ENCODE measurements around the gene PACRG.
"Not testable (repeated sequence)": the region's sequence is repeated elsewhere in the genome, so short reads cannot be mapped to it uniquely, and the experiment has no call there.

Gene PACRG

DNA sequence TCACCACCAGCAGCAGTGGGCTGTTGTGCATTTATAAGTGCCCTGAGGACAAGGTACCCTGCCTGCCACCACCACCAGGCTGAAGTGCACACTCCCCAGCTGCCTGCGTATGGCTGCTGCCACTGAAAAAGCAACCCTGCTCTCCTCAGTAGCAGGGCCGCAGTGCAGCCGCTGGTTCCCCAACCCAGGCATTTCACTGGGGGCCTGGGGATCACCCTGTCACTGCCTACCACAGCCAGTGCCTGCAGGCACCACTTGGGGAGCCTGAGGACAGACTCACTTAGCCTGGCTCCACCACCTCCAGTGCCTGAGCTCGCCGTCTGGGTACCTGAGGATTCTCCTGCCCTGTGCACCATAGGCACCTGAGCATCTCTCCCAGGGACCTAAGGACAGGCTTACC lies 215.6 kb downstream of the PACRG start:
- DNase-seq (ENCODE audit: low read depth) = no peak

DNA sequence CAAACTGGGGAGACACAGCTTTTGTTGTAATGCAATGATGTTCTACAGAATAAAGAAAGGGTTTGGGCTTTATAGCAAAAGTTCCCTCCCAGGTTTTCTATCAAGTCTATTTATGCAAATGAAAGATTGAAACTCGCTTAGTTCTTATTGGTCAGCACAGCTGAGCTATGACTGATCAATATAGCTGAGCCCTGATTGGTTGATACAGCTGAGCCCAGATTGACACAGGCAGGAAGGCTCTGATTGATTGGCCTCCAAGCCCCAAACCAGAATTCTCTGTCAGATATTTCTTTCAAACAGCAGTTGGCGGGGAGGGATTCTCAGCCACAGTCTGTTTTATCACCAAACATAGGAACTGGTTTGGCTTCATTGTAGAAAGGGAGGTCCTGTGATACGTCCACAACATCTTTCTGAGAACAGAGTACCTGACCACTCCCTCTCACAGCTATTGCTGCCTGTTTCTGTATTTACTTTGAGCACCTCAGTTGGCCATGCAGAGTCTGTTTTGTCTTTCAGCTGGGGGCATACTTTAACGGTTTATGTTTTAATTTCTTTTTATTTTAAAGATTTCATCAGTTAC lies 223.5 kb downstream of the PACRG start:
- DNase-seq (ENCODE audit: low read depth) = no peak

DNA sequence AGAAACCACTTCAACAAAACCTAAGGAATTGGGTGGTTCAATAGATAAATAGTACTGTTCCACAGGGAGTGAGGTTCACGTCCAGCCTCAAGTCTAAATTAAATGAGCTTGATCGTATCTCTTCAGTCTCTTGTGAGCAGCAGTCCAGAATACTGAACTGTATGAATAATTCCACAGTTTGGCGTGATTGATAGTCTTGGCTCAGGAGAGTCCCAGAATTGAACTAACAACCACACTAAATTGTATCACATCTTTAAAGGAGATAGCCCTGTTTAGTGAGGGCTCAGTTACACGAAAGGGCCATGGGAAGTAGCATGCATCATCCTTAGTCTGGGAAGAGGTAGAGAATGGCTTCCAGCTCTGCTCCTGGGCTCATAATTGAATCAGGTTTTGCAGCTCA lies 224.6 kb downstream of the PACRG start:
- no peak for DNase-seq (ENCODE audit: low read depth)

DNA sequence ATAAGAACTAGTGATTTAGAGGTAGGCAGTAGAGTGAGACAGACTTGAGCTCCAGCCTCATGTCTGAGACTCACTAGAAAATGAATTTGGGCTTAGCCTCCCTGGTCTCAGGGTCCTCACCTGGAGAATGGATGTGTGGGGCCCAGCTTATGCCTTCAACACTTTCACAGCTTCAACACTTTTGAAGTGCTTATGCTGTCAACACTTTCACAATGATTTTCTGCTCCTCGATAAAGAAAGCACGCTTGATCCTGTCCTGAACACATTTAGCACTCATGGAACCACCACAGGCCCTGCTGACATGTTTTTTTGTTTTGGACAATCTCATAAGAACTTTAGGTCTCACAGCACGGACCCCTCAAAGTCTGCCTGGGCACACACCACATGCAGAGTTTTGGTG lies 229.3 kb downstream of the PACRG start:
- DNase-seq (ENCODE audit: low read depth) = no peak

DNA sequence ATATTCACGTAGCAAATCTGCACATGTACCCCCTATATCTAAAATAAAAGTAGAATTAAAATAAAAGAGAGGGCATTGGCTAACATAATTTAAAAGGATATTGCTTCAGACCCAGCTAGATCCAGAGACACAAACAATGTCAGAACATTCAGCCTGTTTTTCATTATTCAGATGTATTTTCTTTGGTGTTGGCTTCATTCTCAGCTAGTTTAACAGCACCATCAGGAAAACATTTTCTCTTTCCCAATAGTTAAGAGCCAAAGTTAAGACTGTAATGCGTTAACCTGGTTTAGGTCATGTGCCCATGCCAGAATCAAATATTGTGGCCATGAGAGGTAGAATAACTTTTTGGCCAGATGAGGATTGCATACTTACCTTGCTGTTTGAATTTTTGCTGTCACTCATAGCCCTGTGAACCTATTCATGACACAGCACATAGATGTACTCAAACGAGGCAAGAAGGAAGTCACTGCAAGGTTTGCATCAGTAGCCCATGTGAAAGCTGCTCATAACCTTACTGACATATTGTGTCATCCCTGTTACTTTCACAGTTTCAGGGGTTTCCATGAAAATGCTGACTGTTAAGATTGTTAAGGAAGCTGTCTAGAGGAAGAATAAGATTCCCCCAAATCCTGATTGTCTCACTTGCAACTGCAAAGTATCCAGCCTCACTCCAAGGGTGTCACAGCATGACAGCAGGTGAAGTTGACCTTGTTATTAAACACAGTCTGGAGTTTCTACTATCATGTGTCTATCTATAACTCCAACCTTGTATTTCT lies 233.1 kb downstream of the PACRG start:
- no peak for DNase-seq (ENCODE audit: low read depth)

DNA sequence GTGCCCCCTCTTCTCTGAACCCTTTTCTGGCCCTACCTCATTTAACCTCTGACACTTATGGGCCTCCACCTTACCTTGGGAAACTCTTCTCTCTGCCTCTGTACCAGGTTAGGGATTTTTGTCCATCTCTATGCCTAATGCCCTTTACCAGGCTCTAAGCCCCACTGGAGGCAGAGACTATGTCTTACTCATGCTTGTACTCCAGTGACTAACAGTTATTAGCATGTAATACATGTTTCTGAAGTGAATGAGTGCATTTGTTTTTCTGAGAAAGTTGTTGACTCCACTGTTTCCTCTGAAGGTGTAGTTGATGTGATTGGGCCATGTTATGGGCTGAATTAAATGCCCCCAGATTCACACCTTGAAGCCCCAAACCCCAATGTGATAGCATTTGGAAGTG lies 234.3 kb downstream of the PACRG start:
- DNase-seq (ENCODE audit: low read depth) = no peak

DNA sequence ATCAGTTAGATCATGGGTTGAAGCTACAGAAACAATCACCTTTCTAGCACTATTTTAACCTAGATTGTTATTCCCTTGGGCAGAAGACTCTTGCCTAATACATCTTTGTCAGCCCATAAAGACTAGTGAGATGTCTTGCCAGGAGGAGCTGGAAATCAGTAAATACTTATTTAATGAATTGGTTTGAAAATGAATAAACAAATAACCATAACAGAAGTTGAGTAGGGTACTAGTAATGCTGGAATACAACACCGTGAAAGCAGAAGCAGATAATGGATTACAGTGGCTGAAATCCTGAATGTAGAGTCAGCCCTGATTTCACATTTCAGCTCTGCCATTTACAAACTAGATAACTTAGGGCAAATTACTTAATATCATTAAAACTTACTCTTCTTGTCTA lies 236.1 kb downstream of the PACRG start:
- DNase-seq (ENCODE audit: low read depth) = no peak

DNA sequence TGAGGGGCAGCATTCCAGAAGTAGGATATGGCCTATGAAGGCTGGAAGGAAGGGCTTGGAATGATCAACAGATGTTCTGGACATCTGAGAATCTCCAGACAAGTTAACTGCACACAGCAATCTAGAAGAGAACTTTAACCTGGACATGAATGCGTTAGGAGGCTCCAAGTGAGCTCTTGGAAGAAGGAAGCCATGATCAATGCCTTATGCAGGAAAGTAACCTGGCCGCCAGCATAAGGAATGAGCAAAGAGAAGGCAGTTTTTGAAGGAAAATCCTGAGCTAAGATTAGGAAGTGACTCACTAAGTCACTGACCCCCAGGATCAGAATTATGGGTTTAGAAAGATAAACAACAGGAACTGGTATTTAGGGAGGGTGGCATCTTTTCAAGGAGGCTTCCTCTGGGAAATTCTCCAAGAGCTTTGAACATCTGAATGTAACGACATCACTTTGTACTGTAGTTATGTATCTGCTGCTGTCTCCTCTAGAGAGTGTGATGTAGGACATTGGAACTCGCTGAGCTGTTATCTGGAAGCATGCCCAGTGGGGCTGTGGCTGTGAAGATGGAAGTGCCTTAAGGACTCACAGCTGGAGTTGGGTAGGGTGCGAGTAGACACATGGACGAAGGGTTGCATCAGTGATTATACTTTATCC lies 236.8 kb downstream of the PACRG start:
- DNase-seq (ENCODE audit: low read depth) = no peak

DNA sequence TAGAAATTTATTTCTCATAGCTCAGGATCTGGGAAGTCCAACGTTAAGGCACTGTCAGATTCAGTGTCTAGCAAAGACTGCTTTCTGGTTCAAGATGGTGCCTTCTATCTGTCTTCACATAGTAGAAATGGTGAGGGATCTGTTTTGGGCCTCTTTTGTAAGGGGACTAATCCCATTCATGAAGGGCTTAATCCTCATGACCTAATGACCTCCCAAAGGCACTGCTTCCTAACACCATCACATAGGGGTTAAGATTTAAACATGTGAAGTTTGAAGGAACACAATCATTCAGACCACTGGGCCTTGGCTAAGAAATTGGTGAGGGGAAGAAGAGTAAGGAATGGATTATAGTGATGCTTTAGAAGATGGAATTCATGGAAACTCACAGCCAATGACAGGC lies 237.6 kb downstream of the PACRG start:
- no peak for DNase-seq (ENCODE audit: low read depth)

DNA sequence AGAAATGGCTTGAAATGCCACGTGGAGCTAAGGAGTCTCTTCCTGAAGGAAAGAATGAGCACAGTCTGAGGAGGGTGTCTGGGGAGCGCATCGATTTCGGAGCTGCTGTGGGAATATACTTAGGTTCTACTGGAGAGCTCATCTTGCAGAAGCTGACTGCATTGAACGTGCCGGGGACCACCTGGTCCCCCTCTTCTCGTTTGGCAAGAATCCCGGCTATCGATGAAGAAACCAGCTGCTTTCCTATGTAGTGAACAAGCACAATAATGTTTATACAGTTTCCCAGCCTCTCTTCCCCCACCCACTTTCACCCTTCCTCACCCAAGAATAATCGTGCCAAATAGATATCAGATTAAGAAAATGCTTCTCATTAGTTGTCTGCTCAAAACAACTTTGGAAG lies 242.5 kb downstream of the PACRG start:
- no peak for DNase-seq (ENCODE audit: low read depth)

DNA sequence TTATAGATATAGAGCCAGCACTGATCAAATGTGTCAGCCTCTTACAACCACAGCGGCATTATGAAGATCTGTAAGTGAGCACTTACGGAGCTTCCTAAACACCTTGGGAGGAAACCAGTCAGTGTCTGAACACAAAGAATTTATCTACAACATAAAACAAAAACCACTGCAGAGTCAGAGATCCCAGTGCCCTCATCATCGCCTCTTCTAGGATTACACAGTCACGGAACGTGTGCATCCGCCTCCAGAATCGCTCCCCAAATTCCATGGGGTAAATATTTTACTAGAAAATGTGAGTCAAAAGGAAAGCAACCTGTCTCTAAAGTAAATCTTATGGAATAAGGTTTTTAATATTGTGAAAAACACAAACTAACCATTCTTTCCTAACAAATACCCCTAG lies 243.6 kb downstream of the PACRG start:
- no peak for DNase-seq (ENCODE audit: low read depth)

DNA sequence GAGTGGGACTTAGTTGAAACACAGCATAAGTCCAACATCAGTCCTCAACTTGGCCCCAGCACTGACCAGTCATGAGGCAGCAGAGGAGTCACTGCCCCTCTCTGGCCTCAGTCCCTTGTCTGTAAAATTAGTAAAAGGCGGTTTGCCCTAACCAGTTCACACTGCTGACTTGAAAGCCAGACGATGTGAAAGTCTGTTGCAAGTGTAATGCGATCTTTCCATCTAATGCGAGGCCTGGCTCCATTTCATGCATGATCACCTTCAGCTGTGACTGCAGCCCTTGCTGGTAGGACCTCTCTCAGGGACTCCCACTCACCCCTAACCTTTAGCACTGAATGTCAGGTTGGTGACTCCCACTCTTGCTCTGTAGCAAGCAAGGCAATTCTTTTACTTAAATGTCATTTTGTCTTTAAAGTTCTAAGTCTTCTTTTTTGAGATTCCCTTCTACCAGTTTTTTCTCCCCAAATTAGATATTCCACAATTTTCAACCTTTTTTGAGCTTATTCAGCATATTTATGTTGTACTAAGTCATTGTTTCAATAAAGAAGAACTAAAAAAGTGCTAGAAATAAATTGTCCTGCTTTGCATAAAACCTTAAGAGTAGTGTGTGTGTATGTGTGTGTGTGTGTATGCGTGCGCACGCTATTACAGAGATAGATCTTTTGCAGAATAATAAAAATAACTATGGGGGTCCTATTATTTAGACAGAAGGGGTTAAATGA lies 245.5 kb downstream of the PACRG start:
- no peak for DNase-seq (ENCODE audit: low read depth)

DNA sequence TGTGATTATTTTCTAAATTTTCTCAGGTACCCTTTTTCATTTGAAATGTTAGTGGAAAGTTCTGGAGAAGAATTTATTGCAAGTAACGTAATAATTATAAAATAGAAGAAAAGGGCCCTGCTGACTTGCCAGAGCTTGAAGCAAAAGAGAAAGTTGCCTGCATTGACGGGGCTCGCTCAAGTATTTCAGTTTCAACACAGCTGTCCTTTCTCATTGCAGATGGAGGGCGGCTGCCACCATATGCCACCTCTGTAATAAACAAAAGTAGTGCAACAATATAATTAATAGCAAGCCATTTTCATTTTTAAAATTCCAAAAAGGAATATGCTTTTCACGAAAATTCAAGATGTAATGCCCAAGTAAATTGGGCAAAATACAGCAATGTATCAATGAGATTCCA lies 246.2 kb downstream of the PACRG start:
- DNase-seq (ENCODE audit: low read depth) = no peak

DNA sequence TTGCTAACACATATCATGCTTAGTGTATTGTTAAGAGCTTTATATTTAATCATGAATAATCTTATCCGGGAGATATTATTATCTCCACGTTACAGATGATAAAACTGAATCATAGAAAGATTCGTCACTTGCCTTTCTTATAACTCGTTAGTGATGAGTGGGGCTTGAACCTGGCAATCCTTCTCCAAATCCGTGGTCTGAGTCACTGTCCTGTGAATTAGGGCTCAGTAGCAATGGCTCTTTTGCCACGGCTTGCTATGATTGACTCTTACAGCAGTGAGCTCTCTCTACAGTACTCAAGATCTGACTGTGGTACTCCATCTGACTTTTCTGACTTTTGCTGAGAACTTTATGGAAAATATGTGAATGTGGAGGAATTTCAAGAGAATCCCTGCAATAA lies 246.9 kb downstream of the PACRG start:
- no peak for DNase-seq (ENCODE audit: low read depth)

DNA sequence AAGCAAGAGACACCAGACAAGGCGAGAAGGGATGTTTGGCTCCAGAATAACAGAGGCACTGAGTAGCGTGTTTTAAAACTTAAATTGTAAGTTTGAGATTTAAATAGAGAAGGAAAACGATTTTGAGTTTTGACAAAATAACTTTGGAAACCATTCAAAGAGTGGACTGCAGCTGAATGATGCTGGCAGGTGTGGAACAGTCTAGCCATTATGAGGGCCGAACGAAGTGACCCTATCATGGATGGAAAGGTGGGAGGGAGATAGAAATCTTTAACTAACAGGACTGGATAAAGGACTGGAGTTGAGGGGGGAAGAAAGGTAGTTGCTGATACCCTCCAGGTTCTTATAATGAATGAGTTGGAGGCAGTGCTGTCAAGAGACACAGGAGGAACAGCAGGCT lies 248.4 kb downstream of the PACRG start:
- DNase-seq (ENCODE audit: low read depth) = no peak

DNA sequence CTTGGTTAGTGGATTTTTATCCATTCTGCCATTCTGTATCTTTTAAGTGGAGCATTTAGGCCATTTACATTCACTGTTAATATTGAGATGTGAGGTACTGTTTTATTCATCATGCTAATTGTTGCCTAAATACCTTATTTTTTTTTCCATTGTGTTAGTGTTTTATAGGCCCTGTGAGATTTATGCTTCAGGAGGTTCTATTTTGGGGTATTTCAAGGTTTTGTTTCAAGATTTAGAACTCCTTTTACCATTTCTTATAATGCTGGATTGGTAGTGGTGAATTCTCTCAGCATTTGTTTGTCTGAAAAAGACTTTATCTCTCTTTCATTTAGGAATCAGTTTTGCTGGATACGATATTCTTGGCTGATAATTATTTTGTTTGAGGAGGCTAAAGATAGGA lies 255.5 kb downstream of the PACRG start:
- not testable (repeated sequence) for DNase-seq (ENCODE audit: low read depth)

DNA sequence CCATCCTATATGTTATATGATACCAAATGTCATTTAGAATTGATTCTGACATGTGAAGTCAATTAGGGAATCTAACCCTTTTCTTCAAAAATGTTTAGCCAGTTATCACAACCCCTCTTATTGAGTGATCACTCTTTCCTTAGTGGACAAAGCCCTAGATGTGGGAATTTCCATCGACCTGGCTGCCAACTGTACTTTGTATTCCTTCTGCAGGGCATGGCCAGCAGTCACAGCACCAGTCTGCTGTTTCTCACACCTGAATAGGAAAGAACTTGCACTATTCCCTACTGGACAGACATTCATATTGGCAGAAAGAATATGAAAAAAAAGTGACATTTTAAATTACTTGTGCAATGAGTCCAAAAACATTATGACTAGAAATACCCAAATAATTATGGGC lies 271.0 kb downstream of the PACRG start:
- DNase-seq (ENCODE audit: low read depth) = no peak

DNA sequence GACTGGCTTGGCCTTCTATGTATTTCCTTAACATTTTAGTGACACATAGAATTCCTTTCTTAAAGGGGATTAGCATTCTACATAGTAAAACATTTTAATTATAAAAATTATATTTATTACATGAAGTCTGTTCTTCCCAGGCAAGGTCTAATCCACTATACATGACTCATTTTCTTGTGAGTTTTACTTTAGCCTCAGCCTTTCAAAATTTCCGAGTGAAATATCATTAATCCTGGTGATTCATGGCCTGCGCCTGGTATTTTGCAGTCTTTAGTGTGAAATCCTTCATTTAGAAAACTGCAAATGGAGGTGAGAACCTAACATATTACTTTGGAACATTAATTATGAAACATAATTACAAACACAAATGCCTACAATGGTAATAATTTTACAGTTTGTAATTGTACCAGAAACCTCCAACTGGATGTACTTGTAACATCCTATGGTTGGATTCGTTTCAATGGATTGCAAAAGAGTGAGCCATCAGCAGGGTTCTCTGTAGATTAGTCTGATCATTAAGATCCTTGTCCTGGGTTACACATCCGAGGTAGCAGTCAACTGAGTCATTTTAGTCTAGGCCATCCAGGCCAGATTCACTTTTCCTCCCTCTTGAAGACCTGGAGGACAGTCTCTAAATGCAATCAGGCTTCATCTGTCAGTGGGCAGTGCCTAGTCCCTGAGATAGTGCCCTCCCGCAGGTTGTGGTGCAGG lies 272.0 kb downstream of the PACRG start:
- no peak for DNase-seq (ENCODE audit: low read depth)

DNA sequence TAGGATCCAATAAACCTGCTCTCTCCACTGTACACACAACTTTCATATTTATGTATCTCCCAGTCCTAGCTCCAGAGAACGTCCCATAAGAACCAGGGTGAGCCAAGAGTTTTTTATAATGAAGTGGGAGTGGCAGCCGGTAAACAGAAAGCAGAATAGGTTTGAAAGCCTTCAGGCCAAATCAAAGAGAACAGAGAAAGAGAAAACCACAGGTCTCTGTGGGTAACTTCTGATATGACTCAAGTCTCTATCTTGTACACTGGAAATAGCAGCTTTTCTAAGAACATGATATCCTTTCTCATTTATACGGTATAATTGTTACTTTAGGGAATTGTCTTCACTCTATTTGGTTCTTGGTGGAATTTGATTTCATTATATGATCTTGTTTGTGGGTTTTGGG lies 273.6 kb downstream of the PACRG start:
- DNase-seq (ENCODE audit: low read depth) = no peak

DNA sequence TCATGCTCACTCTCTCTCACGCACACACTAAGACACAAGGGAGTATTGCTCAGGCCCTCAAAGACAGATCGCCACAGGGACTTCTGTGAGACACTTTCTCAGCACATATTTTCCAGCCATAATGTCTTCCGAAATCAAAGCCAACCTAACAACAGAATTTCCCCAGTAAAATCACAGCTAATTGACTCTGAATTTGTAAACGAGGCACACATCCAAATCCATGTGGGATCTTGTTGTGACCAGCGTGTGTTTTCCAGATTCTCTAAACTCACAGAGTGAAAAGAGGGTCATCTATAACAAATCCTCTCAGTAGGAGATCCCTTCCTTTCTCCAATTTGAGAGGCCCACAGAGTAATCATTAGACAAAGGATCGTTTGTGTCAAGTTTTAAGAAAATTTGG lies 280.4 kb downstream of the PACRG start:
- no peak for DNase-seq (ENCODE audit: low read depth)

DNA sequence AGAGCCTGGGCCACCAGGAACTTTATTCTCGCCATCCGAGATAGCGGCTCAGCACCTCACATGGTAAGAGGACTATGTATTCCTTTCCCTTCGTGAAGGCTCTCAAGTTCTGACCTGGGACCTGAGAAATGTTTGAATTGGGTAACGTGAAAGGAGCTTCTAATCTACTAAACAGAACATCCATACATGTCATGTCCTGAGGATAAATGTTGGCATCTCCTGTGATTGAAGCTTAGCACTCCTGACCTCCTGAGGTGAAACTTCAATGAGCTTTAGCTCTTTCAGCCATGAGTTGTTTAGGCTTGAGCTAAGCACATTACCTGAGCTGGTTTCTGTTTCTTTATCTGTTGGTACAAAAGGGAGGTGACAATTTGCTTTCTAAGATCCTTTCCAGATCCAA lies 280.9 kb downstream of the PACRG start:
- no peak for DNase-seq (ENCODE audit: low read depth)

DNA sequence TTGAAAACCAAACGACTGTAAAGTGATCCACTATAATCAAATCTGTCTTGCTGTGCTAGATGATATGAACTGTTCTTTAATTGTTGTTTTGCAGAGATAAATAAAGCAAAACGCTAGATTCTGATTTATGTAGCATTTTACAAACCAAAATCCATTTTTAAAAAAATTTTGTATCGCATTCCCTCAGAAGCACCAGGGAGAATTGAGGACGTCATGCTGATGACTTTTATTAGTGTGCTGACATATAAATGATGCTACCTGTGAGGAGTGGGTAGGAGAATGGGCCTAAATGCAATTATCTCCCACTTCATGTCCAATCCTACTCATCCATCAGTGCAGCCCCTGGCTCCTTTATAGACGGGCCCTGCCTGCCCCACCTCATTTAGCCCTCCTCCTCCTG lies 282.4 kb downstream of the PACRG start:
- no peak for DNase-seq (ENCODE audit: low read depth)

Data from stimulated activated CD8-positive, alpha-beta memory T cell treated with anti-CD3 and anti-CD28 coated beads, Interleukin-12 subunit alpha, Interleukin-12 subunit beta, amount 100 ng/mL, for 1 hour (primary cell).